Purkinje cell (primary cell): ENCODE results near the gene ITPK1. TPM values are rescaled to one million over a fixed set of nuclear protein-coding genes. Genes with fewer than 3 reads are reported as not detected.

Source experiments
- polyA plus RNA-seq: library from polyadenylated mRNA; unstranded; fragments of >200 nt; fragmentation: Nextera tagmentation; gene quantifications from 2 replicates; pipeline ENCODE4 v1.2.1, GENCODE V29; 2014

The ITPK1 gene
- polyA plus RNA-seq: 3.9 and 8.5 TPM in 2 replicates

GRCh38 chr14:93115821-93116675 is at the start of gene ITPK1:
ITPK1 (minus strand) TSS chr14:93115925; CDS start chr14:93115163, 762 bp downstream.

GRCh38 chr14:92922883-92923743 is 192.6 kb downstream of the ITPK1 start, which contains the start of gene CHGA:
CHGA (plus strand) TSS chr14:92923150; CDS start chr14:92923360, 210 bp downstream.

Other genes starting within 250 kb of the ITPK1 start
- 16.3 TPM in 1 of 2 replicates, not detected in the other for gene CHGA, start 192.8 kb downstream of the ITPK1 start, polyA plus RNA-seq
- 170 and 188 TPM in 2 replicates for gene MOAP1, start 69.0 kb upstream of the ITPK1 start, polyA plus RNA-seq
- gene LYSET, start 69.4 kb upstream of the ITPK1 start, polyA plus RNA-seq: 25.2 and 45.3 TPM in 2 replicates
- gene GON7, start 91.1 kb upstream of the ITPK1 start, polyA plus RNA-seq: 31.5 and 32.1 TPM in 2 replicates
- 18.4 and 19.4 TPM in 2 replicates for gene UBR7, start 91.3 kb upstream of the ITPK1 start, polyA plus RNA-seq
- 6.7 TPM in 2 replicates for gene BTBD7, start 217.1 kb upstream of the ITPK1 start, polyA plus RNA-seq
- 1.0 TPM in 1 of 2 replicates, not detected in the other for gene COX8C, start 231.3 kb upstream of the ITPK1 start, polyA plus RNA-seq